H9 (cell line): Measurements from ENCODE around the gene TMEM240. TPM values are rescaled to one million over a fixed set of nuclear protein-coding genes. Genes with fewer than 3 reads are reported as not detected.
"Not testable (repeated sequence)": the region's sequence is repeated elsewhere in the genome, so short reads cannot be mapped to it uniquely, and the experiment has no call there.

Experiments used
- DNase-seq: peaks from one replicate; pipeline ENCODE4 v3.0.0-alpha.2; 2017
- H2AFZ ChIP-seq: one replicate; pipeline ENCODE4 v1.6.1; 2013; ENCODE audit warnings: mild to moderate bottlenecking, low read length, control low read depth, moderate library complexity
- H2AK5ac ChIP-seq: 2 replicates; pipeline ENCODE4 v1.6.1; 2013; ENCODE audit warnings: low read length, control low read depth, mixed read lengths; ENCODE audit not compliant: insufficient read length
- H2BK120ac ChIP-seq: one replicate; pipeline ENCODE4 v1.6.1; 2013; ENCODE audit warnings: low read depth, mild to moderate bottlenecking, low read length, control low read depth, inconsistent platforms; ENCODE audit not compliant: poor library complexity, severe bottlenecking
- H2BK12ac ChIP-seq: 2 replicates; pipeline ENCODE4 v1.6.1; 2013; ENCODE audit warnings: low read length, control low read depth, mixed read lengths, low read depth; ENCODE audit not compliant: insufficient read length
- H2BK15ac ChIP-seq: 2 replicates; pipeline ENCODE4 v1.6.1; 2013; ENCODE audit warnings: low read depth, low read length, control low read depth
- H2BK20ac ChIP-seq: one replicate; pipeline ENCODE4 v1.6.1; 2013; ENCODE audit warnings: low read depth, mild to moderate bottlenecking, low read length, control low read depth, inconsistent platforms; ENCODE audit not compliant: poor library complexity, severe bottlenecking
- H2BK5ac ChIP-seq: 2 replicates; pipeline ENCODE4 v1.6.1; 2013; ENCODE audit warnings: low read length, control low read depth, mixed read lengths; ENCODE audit not compliant: insufficient read length
- H3K14ac ChIP-seq: 2 replicates; pipeline ENCODE4 v1.6.1; 2013; ENCODE audit warnings: low read length, control low read depth; ENCODE audit not compliant: insufficient read depth
- H3K18ac ChIP-seq: 2 replicates; pipeline ENCODE4 v1.6.1; 2013; ENCODE audit warnings: low read depth, mild to moderate bottlenecking, mixed read lengths, low read length, control low read depth; ENCODE audit not compliant: insufficient read length
- H3K23ac ChIP-seq: 2 replicates; pipeline ENCODE4 v1.6.1; 2013; ENCODE audit warnings: low read length, control low read depth, mixed read lengths, low read depth; ENCODE audit not compliant: insufficient read length
- H3K23me2 ChIP-seq: 2 replicates; pipeline ENCODE4 v1.6.1; 2013; ENCODE audit warnings: low read depth, mild to moderate bottlenecking, mixed read lengths, low read length, control low read depth; ENCODE audit not compliant: insufficient read length, poor library complexity, severe bottlenecking
- H3K27ac ChIP-seq: 2 replicates; pipeline ENCODE4 v1.5.1; 2013; ENCODE audit warnings: low read length, control low read depth, mixed read lengths, low read depth; ENCODE audit not compliant: insufficient read length
- H3K27me3 ChIP-seq: 2 replicates; pipeline ENCODE4 v1.6.1; 2013; ENCODE audit warnings: low read length, control low read depth, inconsistent platforms; ENCODE audit not compliant: insufficient read depth
- H3K4ac ChIP-seq: 2 replicates; pipeline ENCODE4 v1.6.1; 2013; ENCODE audit warnings: low read depth, mild to moderate bottlenecking, control low read depth, inconsistent platforms, low read length, moderate library complexity
- H3K4me1 ChIP-seq: 2 replicates; pipeline ENCODE4 v1.6.1; 2013; ENCODE audit warnings: low read length, control low read depth, inconsistent platforms; ENCODE audit not compliant: insufficient read depth
- H3K4me2 ChIP-seq: 2 replicates; pipeline ENCODE4 v1.6.1; 2013; ENCODE audit warnings: low read length, control low read depth, mixed read lengths; ENCODE audit not compliant: insufficient read length, insufficient read depth
- H3K56ac ChIP-seq: 2 replicates; pipeline ENCODE4 v1.6.1; 2013; ENCODE audit warnings: low read depth, mild to moderate bottlenecking, mixed read lengths, low read length, control low read depth; ENCODE audit not compliant: insufficient read length
- H3K79me1 ChIP-seq: 2 replicates; pipeline ENCODE4 v1.6.1; 2013; ENCODE audit warnings: low read depth, mild to moderate bottlenecking, moderate library complexity, low read length, control low read depth, inconsistent platforms; ENCODE audit not compliant: insufficient read depth, poor library complexity, severe bottlenecking
- H3K79me2 ChIP-seq: 2 replicates; pipeline ENCODE4 v1.6.1; 2013; ENCODE audit warnings: low read length, control low read depth, inconsistent platforms; ENCODE audit not compliant: insufficient read depth
- H3K9ac ChIP-seq: 2 replicates; pipeline ENCODE4 v1.6.1; 2013; ENCODE audit warnings: low read length, control low read depth, mixed read lengths; ENCODE audit not compliant: insufficient read length; ENCODE audit errors: extremely low read depth
- H3K9me3 ChIP-seq: one replicate; pipeline ENCODE4 v1.6.1; 2013; ENCODE audit warnings: low read depth, low read length, inconsistent platforms; ENCODE audit not compliant: control insufficient read depth
- H3T11ph ChIP-seq: one replicate; pipeline ENCODE4 v1.6.1; 2013; ENCODE audit warnings: mild to moderate bottlenecking, low read length, control low read depth, inconsistent platforms
- H4K20me1 ChIP-seq: one replicate; pipeline ENCODE4 v1.6.1; 2013; ENCODE audit not compliant: control insufficient read depth, insufficient read length, insufficient read depth
- H4K5ac ChIP-seq: 2 replicates; pipeline ENCODE4 v1.6.1; 2013; ENCODE audit warnings: low read depth, mild to moderate bottlenecking, mixed read lengths, low read length, control low read depth; ENCODE audit not compliant: insufficient read length
- H4K8ac ChIP-seq: replicated peaks from 2 replicates; pipeline ENCODE4 v1.6.1; 2013; ENCODE audit warnings: low read length, control low read depth, mixed read lengths, low read depth; ENCODE audit not compliant: insufficient read length
- H4K91ac ChIP-seq: 2 replicates; pipeline ENCODE4 v1.6.1; 2013; ENCODE audit warnings: low read depth, mild to moderate bottlenecking, moderate library complexity, mixed read lengths, low read length, control low read depth; ENCODE audit not compliant: insufficient read length
- H3K27ac Mint-ChIP-seq, 3 experiments: 2 replicates in 2 of 3; 3 replicates in 1 of 3; pipeline ENCODE4 v1.8.0; 2020 to 2021; ENCODE audit warnings: mixed read lengths in 3 of 3, mild to moderate bottlenecking in 1 of 3, moderate library complexity in 1 of 3
- H3K27me3 Mint-ChIP-seq: 2 replicates; pipeline ENCODE4 v1.8.0; 2021; ENCODE audit warnings: low read depth, mild to moderate bottlenecking, moderate library complexity, mixed read lengths
- H3K36me3 Mint-ChIP-seq, 3 experiments: 2 replicates in 2 of 3; 3 replicates in 1 of 3; pipeline ENCODE4 v1.8.0; 2020 to 2021; ENCODE audit warnings: low read depth in 3 of 3, mixed read lengths in 3 of 3; ENCODE audit not compliant: insufficient read depth in 1 of 3
- H3K4me1 Mint-ChIP-seq, 2 experiments: 2 replicates each; pipeline ENCODE4 v1.8.0; 2020; ENCODE audit warnings: mixed read lengths in 2 of 2
- H3K4me3 Mint-ChIP-seq, 2 experiments: 2 replicates in 1 of 2; 3 replicates in 1 of 2; pipeline ENCODE4 v1.8.0; 2020 to 2021; ENCODE audit warnings: mild to moderate bottlenecking in 2 of 2, mixed read lengths in 2 of 2, moderate library complexity in 1 of 2
- H3K9me3 Mint-ChIP-seq, 2 experiments: 2 replicates in 1 of 2; 3 replicates in 1 of 2; pipeline ENCODE4 v1.8.0; 2020; ENCODE audit warnings: mild to moderate bottlenecking in 2 of 2, mixed read lengths in 2 of 2, moderate library complexity in 1 of 2
- WGBS: extraction: QIAGEN DNeasy Blood & Tissue Kit; methylation state at CpG from one replicate; pipeline ENCODE4 v1.1.7; 2013; ENCODE audit warnings: missing lambda C conversion rate, low lambda C conversion rate, mixed read lengths; ENCODE audit not compliant: insufficient read length; ENCODE audit errors: extremely low coverage; 5-methylcytosine and 5-hydroxymethylcytosine counted together
- total RNA-seq: library from RNA; stranded (reverse); gene quantifications from 2 replicates; pipeline ENCODE4 v1.2.1, GENCODE V29; 2021

TMEM240 gene
- total RNA-seq, 1 experiment from 2014 or later, result 8.7 TPM

- not testable (repeated sequence) for H2BK15ac ChIP-seq, H2BK12ac ChIP-seq, H2AK5ac ChIP-seq, H3K4ac ChIP-seq, H4K5ac ChIP-seq, H2BK20ac ChIP-seq, DNase-seq, H3K27ac ChIP-seq, H3K27ac Mint-ChIP-seq, H4K20me1 ChIP-seq, H3K4me2 ChIP-seq, H2AFZ ChIP-seq, H4K8ac ChIP-seq, H3K9me3 Mint-ChIP-seq, H3K4me1 ChIP-seq, H3K4me3 Mint-ChIP-seq, H2BK120ac ChIP-seq, H3K9ac ChIP-seq, H3K23me2 ChIP-seq, H3K4me1 Mint-ChIP-seq, H3K27me3 ChIP-seq, H3K14ac ChIP-seq, H2BK5ac ChIP-seq, H3K18ac ChIP-seq, H4K91ac ChIP-seq, H3K79me1 ChIP-seq, H3K27me3 Mint-ChIP-seq, H3T11ph ChIP-seq, H3K79me2 ChIP-seq, H3K56ac ChIP-seq, H3K23ac ChIP-seq, H3K9me3 ChIP-seq
- H3K36me3 Mint-ChIP-seq, result peaks cover 35 to 51% (median 40%) of the 10 kb centered on the region in 3 experiments
- no CpG with 5 or more reads among the region's 22 CpGs for WGBS
These were observed 46.1 kb downstream of the TMEM240 start for GRCh38 chr1:1494311-1494710.
